HG02610 (cell line): Measurements from ENCODE around the gene PRSS33.

Source experiments
- ATAC-seq: cut with Tn5 transposase; IDR thresholded peaks from one replicate; pipeline ENCODE4 v1.9.1; 2021; ENCODE audit warnings: mild to moderate bottlenecking, moderate library complexity; ENCODE audit not compliant: unreplicated experiment

Gene PRSS33

DNA sequence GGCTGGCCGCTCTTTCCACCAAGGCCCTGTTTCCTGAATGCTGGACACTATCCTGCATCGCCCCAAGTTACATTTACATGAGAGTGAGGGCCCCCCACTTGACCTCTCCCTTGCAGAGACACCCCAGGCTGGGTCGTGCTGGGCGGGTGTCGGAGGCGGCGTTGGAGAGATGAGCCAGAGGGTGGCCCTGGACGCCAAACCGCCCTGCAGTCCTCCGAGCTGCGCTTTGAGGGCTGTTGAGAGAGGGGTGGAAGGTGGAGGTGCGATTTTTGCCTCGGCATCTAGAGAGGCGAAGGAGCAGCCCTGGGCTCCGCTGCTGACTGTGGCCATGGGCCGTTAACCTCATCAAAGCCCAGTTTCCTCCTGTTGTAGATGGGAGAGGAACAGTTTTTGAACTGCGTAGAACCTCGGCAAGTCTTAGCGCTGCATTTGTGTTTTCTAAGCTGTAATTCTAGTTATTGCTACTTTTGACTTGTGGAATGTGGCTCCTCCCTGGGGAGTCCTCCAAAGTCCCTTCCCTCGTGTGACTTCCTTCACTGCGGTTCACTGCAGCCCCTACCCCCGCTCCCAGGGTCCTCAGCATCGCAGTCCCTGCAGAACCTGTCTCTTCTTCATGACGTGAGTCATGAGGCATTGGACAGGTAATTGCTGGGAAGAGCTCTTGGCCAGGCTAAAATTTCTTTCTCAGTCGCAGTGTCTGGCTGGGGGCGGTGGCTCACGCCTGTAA lies 9.3 kb downstream of the PRSS33 start:
- ATAC-seq = no peak

DNA sequence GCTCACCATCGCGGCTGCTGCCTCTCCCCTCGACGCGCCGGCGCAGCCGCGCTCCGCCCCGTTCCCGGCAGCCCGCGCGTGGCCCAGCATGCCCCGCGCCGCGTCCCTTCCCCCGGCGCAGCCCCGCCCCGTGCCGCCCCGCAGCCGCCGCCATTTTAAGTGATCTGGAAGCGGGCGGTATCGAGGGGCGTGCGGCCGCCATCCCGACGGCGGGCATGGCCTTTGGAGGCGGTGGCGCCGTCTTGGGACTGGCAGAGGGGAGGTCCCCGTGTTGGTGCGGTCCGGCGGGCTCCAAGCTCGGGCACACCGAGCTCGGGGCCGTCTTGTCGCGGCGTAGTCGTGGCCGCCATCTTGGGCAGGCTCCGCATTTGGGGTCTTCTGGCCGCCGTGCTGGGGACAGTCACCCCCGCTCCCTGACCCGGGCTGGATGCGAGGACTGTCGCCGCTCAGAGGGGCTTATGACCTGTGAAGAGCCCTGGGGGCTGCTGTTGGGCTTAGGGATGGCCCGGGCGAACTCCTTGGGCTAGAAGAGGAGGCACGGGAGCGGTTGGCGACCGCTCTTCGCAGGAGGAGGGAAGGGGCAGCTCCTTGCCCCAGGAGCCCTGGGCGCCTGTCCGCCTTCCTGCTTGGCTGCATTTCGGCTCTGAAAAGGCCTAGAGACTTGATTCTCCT lies 10.0 kb downstream of the PRSS33 start, which contains the start of gene ELOB:
Gene ELOB (minus strand): TSS at position 50 of the 672 bp plus-strand sequence. CDS start 41 bp downstream, at position 9.
- peak; percentile 76 for ATAC-seq

DNA sequence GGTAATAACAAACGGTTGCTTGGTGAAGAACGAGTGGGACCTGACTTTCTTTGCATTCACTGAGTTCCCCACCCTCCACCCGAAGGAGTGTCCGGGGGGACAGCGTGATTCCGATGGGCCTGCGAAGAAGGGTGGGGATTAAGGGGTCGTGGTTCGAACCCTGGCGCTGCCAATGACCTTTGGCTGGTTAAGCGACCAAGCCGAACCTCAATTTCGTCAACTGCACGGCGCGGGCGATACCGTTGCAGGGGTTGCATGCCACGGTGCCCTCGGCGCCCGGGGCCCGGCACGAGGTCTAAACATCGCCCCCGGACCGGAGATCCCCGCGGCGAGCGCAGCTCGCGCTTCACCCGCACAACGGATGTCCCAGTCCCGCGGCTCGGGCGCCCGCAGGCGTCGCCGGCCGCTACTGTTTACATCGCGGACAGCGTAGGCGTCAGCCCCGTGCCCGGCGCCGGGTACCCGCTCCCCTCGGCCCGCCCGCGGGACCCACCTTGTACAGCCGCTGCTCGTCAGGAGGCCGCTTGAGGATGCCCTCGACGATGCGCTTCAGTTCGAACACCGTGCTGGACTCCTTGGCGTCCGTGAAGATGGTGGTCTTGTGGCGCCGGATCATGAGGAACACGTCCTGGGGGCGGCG lies 10.7 kb downstream of the PRSS33 start:
- peak; percentile 22 for ATAC-seq

DNA sequence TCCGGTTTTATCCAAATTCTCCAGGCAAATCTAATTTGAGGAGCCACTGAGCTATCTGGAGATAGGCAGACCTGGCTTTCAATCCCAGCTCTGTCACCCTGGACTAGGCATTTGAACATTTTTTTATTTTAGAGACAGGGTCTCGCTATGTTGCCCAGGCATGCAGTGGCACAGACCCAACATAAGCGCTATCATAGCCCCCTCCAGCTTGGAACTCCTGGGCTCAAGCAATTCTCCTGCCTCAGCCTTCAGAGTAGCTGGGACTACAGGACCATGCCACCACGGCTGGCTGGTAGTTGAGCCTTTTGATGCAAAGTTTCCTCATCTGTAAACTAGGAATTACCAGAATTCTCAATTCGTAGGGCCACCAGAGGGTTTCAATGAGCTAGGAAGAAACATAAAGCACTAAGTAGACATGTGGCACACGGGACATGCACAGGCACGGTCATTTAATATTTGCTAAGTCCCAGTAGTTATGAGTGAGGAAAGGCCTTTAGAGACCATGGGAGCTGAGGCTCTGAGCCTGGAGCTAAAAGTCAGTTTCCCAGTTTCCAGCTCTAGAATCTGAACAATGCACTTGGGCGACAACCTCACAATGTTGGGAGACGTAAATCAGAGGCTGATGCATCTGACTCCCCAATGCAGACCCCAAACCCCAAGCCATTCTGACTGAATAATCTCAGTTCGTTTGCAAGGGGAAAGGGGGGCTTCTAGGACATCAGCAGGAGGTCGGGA lies 11.4 kb downstream of the PRSS33 start:
- no peak for ATAC-seq

DNA sequence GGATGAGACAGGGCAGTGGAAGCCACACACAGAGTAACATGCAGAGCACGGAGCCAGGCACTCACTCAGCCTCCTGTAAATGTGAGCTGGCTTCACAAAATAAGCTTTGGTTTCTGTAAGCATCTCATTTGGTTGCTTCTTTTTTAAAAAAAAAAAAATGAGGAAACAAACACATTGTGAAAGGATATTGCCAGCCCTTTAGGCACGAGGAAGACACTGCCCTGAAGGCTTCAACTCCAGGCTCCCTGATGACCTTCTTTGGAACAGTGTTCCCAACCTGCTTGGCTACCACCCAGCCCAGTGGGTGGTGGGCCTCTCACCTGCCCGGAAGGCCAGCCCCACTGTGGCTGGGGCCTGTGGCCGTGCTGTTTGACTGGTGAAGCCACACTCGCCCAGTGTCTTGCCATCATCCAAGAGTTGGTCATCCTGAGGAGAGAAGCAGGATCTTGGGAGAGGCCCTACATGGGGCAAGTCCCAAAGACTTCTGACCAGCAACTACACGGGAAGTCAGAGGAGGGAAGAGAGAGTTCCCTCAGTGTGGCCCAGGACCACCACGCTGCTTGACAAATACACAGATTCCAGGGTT lies 12.1 kb downstream of the PRSS33 start:
- no peak for ATAC-seq

DNA sequence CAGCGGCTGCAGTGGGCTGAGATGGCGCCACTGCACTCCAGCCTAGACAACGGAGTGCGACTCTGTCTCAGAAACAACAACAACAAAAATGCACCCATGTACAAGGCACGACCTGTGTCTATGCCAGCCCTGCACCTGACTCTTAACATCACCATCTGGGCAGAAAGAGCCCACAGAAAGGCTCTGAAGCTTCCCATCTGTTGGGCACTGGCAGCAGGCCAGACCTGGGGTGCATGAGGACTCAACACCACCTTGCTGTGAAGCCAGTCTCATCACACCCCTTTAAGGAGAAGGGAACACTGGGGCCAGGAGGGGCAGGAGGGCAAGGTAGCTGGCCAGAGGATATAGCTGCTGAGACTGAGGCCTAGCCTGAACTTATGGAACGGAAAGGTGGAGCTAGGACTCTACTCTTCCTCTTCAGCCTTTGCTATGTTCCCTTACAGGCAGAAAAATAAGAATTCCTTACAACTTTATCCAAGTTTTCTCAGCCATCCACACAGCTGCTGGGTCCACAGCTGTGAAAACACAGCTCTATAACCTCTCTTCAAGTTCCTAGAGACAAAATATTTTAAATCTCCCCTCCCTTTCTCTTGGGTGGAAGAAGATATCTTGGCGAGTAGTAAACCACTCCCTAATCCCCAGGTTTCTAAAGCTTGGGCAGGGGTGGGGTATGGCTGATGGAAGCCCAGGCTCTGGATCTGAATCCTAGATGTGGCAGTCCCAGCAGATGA lies 13.0 kb downstream of the PRSS33 start:
- ATAC-seq = no peak

DNA sequence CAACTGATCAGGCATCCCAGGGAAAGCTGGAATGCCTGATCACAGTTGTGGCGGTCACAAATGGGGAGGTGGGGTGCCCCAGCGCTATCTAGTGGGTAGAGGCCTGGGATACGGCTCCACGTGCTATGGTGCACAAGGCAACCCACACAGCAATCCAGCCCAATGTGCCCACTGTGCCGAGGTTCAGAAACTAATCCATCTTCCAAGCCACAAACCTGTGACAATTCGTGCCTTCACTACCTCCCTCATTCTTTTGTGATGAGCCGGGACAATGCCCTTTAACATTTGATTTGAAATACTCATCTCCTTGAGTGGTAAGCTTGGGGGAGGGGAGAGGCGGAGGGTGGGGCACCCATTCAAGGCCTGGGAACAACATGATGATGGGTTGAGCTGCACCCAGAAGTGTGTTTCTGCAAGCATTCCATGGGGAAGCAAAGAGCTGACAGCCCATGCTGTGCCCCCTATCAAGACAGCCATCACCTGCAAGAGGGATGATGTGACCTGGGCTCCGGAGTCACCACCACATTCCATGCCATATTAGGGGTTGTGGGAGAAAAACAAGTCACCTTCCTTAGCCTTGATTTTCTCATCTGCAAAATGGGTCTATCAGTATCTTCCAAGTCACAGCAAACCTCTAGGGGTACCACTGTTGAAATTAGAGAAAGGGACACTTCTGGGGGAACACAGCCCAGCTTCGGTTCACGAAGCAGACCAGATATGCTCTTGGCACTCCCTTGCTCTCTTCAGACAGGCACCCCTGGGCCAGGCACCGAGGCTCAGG lies 14.0 kb downstream of the PRSS33 start:
- no peak for ATAC-seq

DNA sequence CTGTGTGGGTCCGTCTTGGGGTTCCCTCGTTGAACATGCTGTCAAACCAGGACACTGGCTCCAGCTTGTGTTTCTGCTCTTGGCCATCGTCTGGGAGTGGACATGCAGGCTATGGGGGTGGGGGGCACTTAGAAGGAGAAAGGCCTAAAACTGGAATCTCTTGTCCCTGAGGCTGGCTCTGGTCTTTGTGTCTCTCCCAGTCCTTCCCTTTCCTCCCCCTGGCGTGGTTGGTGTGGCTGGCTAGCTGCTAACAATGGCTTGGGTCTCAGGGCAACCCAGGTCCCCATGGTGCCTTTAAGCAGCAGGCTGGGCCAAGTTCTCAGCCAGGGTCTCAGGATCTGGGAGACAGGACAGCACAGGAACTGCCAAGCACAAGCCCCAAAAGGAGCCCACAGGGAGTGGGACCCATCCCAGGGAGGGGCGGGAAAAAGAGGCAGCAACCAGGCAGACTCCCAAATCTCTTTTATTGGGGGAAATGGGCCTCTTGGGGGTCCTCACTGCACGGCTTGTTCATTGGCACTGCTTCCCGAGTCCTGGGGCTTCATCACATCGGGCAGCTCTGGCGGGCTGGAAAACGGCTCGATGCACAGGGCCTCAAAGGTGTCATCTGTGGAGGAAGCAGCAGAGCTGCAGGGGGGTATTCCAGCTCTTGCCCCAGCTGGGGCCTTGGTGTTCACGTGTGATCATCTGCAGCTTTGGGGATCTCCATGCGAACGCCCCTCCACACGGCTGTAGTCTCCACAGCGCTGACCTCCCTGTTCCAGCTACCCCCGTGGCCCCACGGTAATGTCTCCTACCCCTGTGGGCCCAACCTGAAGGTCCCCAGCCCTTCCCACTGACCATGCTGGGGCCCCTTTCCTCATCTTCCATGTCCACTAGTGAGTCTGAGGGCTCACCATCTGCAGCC lies 15.6 kb downstream of the PRSS33 start:
- no peak for ATAC-seq

DNA sequence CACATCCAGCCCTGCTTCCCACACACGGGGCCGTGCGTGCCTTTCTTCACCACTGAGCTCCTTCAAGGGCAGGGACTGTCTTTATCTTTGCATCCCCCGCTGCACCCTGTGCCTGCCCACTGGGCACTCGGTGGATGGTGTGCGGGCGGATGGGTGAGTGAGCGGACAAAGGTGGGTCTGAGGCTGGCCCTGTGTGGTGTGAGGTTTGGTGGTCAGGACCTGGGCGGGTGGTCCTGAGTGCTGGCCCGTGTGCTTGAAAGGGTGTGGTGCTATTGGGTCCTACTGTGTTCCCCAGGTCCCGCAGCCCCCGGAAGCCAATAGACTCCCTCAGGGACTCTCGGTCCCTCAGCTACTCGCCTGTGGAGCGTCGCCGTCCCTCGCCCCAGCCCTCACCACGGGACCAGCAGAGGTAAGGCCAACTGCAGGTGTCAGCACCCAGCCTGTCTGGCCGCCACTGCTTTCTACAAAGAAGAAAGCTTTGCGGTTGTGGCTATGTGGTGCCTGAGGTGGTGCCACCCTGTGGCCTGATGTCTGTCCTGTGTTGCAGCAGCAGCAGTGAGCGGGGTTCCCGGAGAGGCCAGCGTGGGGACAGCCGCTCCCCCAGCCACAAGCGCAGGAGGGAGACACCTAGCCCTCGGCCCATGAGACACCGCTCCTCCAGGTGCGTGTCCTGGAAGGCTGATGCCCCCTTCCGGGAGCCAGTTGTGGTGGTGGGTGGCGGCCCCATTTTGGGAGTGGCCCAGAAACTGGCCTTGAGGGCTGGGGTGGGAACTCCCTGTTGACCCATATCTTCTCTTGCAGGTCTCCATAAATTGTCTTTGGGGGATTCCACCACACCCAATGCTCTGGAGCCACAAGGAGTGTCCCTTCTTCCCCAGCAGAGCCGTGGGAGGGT lies 17.1 kb downstream of the PRSS33 start:
- ATAC-seq = no peak

DNA sequence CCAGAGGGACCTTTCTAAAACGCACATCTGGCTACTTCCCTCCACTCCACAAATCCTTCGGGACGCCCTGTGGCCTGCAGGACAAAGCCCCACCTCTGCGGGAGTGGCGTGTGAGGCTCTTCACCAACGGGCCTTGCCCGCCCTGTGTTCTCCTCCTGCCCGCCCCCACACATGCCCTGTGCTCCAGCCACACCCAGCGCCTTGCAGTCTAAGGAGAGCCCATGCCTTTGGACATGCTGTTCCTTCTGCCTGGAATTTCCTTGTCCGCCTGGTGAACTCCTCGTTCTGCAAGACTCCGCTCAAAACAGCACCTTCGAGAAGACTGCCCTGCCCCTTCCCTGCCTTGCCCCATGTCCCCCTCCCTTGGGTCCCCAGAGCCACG lies 17.7 kb downstream of the PRSS33 start:
- ATAC-seq = no peak

DNA sequence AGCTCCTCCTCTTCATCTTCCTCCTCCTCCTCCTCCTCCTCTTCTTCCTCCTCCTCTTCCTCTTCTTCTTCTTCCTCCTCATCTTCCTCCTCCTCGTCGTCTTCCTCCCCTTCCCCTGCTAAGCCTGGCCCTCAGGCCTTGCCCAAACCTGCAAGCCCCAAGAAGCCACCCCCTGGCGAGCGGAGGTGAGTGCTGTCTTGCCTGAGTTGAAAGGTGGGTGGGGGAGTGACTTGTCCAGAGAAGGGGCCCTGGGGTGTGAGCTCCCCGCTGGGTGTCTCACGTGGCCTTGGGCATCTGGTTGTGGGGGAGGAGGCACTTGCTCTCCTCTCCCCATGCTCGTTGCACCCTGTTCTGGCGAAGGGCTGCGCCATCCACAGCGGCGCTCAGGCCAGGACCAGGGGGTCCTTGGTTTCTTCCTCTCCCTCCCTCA lies 18.2 kb downstream of the PRSS33 start:
- ATAC-seq = no peak

DNA sequence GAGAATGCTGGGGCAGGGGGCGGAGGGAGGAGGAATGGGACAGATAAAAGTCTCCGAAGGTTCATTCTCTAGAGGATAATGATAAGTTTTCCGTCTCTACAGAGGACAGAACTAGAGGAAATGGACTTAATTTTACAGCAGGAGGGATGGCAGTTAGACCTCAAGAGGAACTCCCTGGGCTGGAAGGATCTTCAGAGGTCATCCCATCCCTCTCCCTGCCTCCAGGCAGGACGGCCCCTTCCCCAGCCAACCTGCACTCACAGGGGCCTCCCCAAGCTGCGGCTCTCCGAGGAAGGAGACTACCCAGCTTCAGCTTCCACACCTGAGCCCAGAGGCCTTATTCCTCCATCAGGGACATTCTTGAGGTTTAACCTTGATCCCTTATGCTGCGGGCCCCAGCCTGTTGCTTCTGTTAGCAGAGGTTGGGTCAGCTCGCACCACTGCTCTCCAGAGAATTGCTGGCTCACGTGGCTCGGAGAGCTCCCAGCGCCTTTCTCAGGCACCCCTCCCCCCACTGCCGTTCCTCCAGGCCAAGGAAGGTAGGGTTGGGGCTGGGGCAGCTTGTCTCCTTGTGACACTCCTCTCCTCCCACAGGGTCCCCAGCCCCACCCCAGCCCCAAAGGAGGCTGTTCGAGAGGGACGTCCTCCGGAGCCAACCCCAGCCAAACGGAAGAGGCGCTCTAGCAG lies 18.8 kb downstream of the PRSS33 start:
- ATAC-seq = no peak

DNA sequence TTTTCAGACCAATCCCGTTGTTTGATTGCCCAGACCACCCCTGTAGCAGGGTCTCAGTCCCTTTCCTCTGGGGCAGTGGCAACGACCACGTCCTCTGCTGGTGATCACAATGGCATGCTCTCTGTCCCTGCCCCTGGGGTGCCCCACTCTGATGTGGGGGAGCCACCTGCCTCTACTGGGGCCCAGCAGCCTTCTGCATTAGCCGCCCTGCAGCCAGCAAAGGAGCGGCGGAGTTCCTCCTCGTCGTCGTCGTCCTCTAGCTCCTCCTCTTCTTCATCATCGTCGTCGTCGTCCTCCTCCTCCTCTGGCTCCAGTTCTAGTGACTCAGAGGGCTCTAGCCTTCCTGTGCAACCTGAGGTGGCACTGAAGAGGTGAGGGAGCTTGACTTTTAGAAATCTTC lies 19.5 kb downstream of the PRSS33 start:
- no peak for ATAC-seq

DNA sequence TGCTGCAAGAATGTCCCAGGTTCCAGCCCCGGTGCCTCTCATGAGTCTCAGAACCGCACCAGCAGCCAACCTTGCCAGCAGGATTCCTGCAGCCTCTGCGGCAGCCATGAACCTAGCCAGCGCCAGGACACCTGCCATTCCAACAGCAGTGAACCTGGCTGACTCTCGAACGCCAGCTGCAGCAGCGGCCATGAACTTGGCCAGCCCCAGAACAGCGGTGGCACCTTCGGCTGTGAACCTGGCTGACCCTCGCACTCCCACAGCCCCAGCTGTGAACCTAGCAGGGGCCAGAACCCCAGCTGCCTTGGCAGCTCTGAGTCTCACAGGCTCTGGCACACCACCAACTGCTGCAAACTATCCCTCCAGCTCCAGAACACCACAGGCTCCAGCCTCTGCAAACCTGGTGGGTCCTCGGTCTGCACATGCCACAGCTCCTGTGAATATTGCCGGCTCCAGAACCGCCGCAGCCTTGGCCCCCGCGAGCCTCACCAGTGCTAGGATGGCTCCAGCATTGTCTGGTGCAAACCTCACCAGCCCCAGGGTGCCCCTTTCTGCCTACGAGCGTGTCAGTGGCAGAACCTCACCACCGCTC lies 20.1 kb downstream of the PRSS33 start:
- no peak for ATAC-seq

DNA sequence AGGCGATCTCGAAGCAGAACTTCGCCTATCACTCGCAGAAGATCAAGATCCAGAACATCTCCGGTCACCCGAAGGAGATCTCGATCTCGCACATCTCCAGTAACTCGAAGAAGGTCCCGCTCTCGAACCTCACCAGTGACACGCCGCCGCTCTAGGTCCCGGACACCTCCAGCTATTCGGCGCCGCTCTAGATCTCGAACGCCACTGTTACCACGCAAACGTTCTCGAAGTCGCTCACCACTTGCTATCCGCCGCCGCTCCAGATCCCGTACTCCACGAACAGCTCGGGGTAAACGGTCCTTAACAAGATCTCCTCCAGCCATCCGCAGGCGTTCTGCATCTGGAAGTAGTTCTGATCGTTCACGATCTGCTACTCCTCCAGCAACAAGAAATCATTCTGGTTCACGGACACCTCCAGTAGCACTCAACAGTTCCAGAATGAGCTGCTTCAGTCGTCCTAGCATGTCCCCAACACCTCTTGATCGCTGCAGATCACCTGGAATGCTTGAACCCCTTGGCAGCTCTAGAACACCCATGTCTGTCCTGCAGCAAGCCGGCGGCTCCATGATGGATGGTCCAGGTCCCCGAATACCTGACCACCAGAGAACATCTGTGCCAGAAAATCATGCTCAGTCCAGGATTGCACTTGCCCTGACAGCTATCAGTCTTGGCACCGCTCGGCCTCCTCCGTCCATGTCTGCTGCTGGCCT lies 20.8 kb downstream of the PRSS33 start:
- ATAC-seq = no peak
